ENCODE measurements around the gene GMPR2. TPM values are rescaled to one million over a fixed set of nuclear protein-coding genes. Genes with fewer than 3 reads are reported as not detected.

The GMPR2 gene
- polyA plus RNA-seq, 1 experiment, result 116 TPM

- TF ChIP-seq CTCF (IDR thresholded peaks at IDR 0.05; ENCODE audit: insufficient read depth, low read depth, low read length), result no peak
- POLR2A ChIA-PET, result no interaction called here
Observed at GRCh38 chr14:24260026-24260779, 27.5 kb downstream of the GMPR2 start.

GRCh38 chr14:24260780-24261157 lies 28.0 kb downstream of the GMPR2 start:
- ChIA-PET POLR2A (interaction anchor here (0.6 kb wide), 1 partner anchor 118 kb away, joined by 3 read pairs; no protein-coding TSS in a partner anchor), CTCF (interaction anchor here (1.1 to 3.6 kb wide), 2 partner anchors 10 to 72 kb away, joined by 3 to 16 read pairs; partner anchors contain the start of gene RABGGTA)
- peaks cover 2% of the 10 kb centered on the region for H3K36me3 ChIP-seq (ENCODE audit: control insufficient read depth, insufficient read depth, low read length)
- no peak overlapping the region for H3K4me3 ChIP-seq (ENCODE audit: low read depth, low read length)
- H3K27me3 ChIP-seq (ENCODE audit: control insufficient read depth, insufficient read depth, low read length), result no peaks in the 10 kb centered on the region
- DNase-seq (ENCODE audit: low read depth), result no peak
- no peak for TF ChIP-seq CTCF (IDR thresholded peaks at IDR 0.05; ENCODE audit: insufficient read depth, low read depth, low read length)

More at GRCh38 chr14:24260026-24260779, 27.5 kb downstream of the GMPR2 start:
- no peaks in the 10 kb centered on the region; the same call in 1 of the 2 replicates for H3K36me3 ChIP-seq (ENCODE audit: control insufficient read depth, insufficient read depth, low read length)
- no peak for DNase-seq (ENCODE audit: low read depth)
- no peak overlapping the region for H3K4me3 ChIP-seq (ENCODE audit: low read depth, low read length)
- CTCF ChIA-PET, result interaction anchor here (3.6 kb wide), 1 partner anchor 11 kb away, joined by 16 read pairs; the partner anchor contains the start of gene RABGGTA
- H3K27me3 ChIP-seq (ENCODE audit: control insufficient read depth, insufficient read depth, low read length), result no peaks in the 10 kb centered on the region

GRCh38 chr14:24261256-24261968 lies 28.7 kb downstream of the GMPR2 start:
- no peak for DNase-seq (ENCODE audit: low read depth)
- ChIA-PET POLR2A (interaction anchor here (0.6 kb wide), 1 partner anchor 117 kb away, joined by 3 read pairs; no protein-coding TSS in a partner anchor), CTCF (interaction anchor here (1.1 to 3.9 kb wide), 4 partner anchors 9 to 72 kb away, joined by 3 to 16 read pairs (median 14); partner anchors contain the start of genes RABGGTA and TINF2)
- no peak for TF ChIP-seq CTCF (IDR thresholded peaks at IDR 0.05; ENCODE audit: insufficient read depth, low read depth, low read length)
- H3K4me3 ChIP-seq (ENCODE audit: low read depth, low read length), result no peak overlapping the region
- H3K36me3 ChIP-seq (ENCODE audit: control insufficient read depth, insufficient read depth, low read length), result peaks cover 4% of the 10 kb centered on the region
- H3K27me3 ChIP-seq (ENCODE audit: control insufficient read depth, insufficient read depth, low read length), result no peaks in the 10 kb centered on the region

- no peak overlapping the region for H3K4me3 ChIP-seq (ENCODE audit: low read depth, low read length)
- no peak for TF ChIP-seq CTCF (IDR thresholded peaks at IDR 0.05; ENCODE audit: insufficient read depth, low read depth, low read length)
- DNase-seq (ENCODE audit: low read depth), result no peak
- ChIA-PET CTCF (interaction anchor here (1.1 to 3.9 kb wide), 5 partner anchors 9 to 170 kb away, joined by 3 to 16 read pairs (median 12); partner anchors contain the start of genes RABGGTA and TINF2), POLR2A (no interaction called here)
- H3K36me3 ChIP-seq (ENCODE audit: control insufficient read depth, insufficient read depth, low read length), result peaks cover 8% of the 10 kb centered on the region
- no peaks in the 10 kb centered on the region for H3K27me3 ChIP-seq (ENCODE audit: control insufficient read depth, insufficient read depth, low read length)
Observed at GRCh38 chr14:24261969-24262327, 29.2 kb downstream of the GMPR2 start.

Data from BJ (cell line).